Calu3 (cell line): ENCODE results near the gene PANX1. TPM values are rescaled to one million over a fixed set of nuclear protein-coding genes. Genes with fewer than 3 reads are reported as not detected.
"Not testable (repeated sequence)": the region's sequence is repeated elsewhere in the genome, so short reads cannot be mapped to it uniquely, and the experiment has no call there.

ENCODE experiments used
- BruUV-seq: library from RNA; stranded (reverse); fragments of 400-500 nt; replicated peaks from 2 replicates; lab custom pipeline; 2021; lab: Mats Ljungman, UMichigan
- CTCF ChIA-PET: fragments of 300-600 bp; sonication (Branson Sonifier 250); formaldehyde crosslinking; loops from one replicate; lab custom pipeline; 2022; ENCODE audit warnings: antibody characterized with exemption; lab: Charles Lee
- DNase-seq: peaks from one replicate; pipeline ENCODE4 v3.0.0; 2022
- H3K27ac Mint-ChIP-seq: one replicate; pipeline ENCODE4 v1.8.0; 2022; ENCODE audit warnings: mixed read lengths; ENCODE audit not compliant: unreplicated experiment
- H3K27me3 Mint-ChIP-seq: one replicate; pipeline ENCODE4 v1.8.0; 2022; ENCODE audit warnings: mixed read lengths; ENCODE audit not compliant: unreplicated experiment
- H3K36me3 Mint-ChIP-seq: one replicate; pipeline ENCODE4 v1.8.0; 2022; ENCODE audit warnings: mild to moderate bottlenecking, moderate library complexity, mixed read lengths; ENCODE audit not compliant: insufficient read depth, unreplicated experiment
- H3K4me1 Mint-ChIP-seq: one replicate; pipeline ENCODE4 v1.8.0; 2022; ENCODE audit warnings: mild to moderate bottlenecking, low read depth, mixed read lengths; ENCODE audit not compliant: unreplicated experiment
- H3K4me3 Mint-ChIP-seq: one replicate; pipeline ENCODE4 v1.8.0; 2022; ENCODE audit warnings: mild to moderate bottlenecking, low read depth, moderate library complexity, mixed read lengths; ENCODE audit not compliant: unreplicated experiment
- H3K9me3 Mint-ChIP-seq: one replicate; pipeline ENCODE4 v1.8.0; 2022; ENCODE audit warnings: low read depth, mixed read lengths; ENCODE audit not compliant: unreplicated experiment
- CTCF ChIP-seq: fragments of 200-600 bp; IDR thresholded peaks from one replicate; pipeline ENCODE4 v1.8.0; 2022; ENCODE audit warnings: antibody characterized with exemption; ENCODE audit not compliant: unreplicated experiment
- intact Hi-C: fragments of 100-400 bp; cut with micrococcal nuclease; formaldehyde crosslinking; loops from one replicate; pipeline ENCODE4 v1.10.0; 2022; ENCODE audit not compliant: unreplicated experiment
- total RNA-seq: library from RNA; stranded (reverse); gene quantifications from 2 replicates; pipeline ENCODE4 v1.2.3, GENCODE V29; 2022

PANX1 gene
- total RNA-seq, 1 experiment from 2014 or later, result 20.2 TPM

GRCh38 chr11:94111660-94112059 is 17.0 kb upstream of the PANX1 start:
- Mint-ChIP-seq H3K4me3 (no peak overlapping the region), H3K27me3 (no peaks in the 10 kb centered on the region), H3K4me1 (peaks cover 9% of the 10 kb centered on the region), H3K36me3 (no peaks in the 10 kb centered on the region), H3K27ac (no peak overlapping the region), H3K9me3 (peaks cover 9% of the 10 kb centered on the region)
- TF ChIP-seq CTCF, result no peak
- CTCF ChIA-PET, result no interaction called here
- no TSS peak for BruUV-seq
- DNase-seq, result no peak
- intact Hi-C loops, result no loop called here

DNA sequence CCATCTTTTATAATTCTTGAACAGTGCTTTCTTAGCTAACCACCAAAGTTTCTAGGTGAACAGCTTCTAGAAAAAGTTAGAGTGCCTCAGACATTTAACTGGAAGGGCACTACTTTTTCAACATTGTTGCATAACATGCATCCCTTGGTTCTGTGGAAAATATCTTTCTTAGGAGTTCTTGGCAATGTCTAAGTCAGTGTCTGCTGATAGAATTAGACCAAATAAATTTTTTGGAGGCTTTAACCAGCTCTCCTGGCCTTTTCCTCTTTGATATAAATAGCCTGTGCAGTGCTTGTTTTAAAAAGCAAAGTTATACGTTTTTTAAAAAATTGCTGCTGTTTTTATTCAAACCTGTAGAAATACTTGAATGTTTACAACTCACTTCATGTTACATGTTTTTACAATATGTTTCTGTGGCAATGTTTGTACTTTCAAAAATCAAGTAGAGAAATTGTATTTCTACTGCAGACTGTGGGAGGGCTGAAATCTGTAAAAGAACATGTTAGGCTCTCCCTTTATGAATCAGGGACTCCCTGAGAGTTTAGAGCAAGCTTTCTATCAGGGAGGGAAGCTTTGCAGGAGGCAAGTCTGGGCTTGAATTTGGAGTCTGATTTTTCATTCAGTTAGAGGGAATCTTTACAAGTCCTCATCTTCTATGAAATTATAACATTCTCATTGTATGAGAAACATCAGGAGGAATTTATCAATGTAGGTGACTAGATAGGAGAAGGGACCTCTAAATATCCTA is 16.3 kb upstream of the PANX1 start:
- Mint-ChIP-seq H3K36me3 (no peaks in the 10 kb centered on the region), H3K27me3 (no peaks in the 10 kb centered on the region), H3K4me3 (no peak overlapping the region), H3K27ac (no peak overlapping the region), H3K9me3 (peaks cover 9% of the 10 kb centered on the region), H3K4me1 (peaks cover 9% of the 10 kb centered on the region)
- BruUV-seq, result no TSS peak
- CTCF ChIA-PET, result interaction anchor here (0.6 kb wide), 1 partner anchor 145 kb away, joined by 5 read pairs; no protein-coding TSS in a partner anchor
- TF ChIP-seq CTCF, result no peak
- no peak for DNase-seq
- intact Hi-C loops, result no loop called here

DNA sequence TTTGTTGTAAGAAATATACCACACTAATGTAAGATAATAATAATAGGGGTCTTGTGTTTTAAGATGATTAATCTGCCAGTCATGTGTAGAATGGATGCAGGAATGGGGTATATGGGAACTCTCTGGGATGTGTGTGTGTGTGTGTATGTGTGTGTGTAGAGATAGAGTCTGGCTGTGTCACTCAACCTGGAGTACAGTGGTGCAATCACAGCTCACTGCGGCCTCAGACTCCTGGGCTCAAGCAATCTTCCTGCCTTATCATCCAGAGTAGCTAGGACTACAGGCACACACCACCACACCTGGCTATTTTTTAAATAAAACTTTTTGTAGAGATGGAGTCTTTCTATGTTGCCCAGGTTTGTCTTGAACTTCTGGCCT is 11.5 kb upstream of the PANX1 start:
- no TSS peak for BruUV-seq
- intact Hi-C loops, result no loop called here
- CTCF ChIA-PET, result no interaction called here
- Mint-ChIP-seq H3K4me3 (no peak overlapping the region), H3K36me3 (no peaks in the 10 kb centered on the region), H3K9me3 (peaks cover 8% of the 10 kb centered on the region), H3K4me1 (peaks cover 9% of the 10 kb centered on the region), H3K27ac (no peak overlapping the region), H3K27me3 (no peaks in the 10 kb centered on the region)
- no peak for DNase-seq
- TF ChIP-seq CTCF, result no peak

- intact Hi-C loops, result no loop called here
- Mint-ChIP-seq H3K4me3 (no peak overlapping the region), H3K4me1 (peaks cover 9% of the 10 kb centered on the region), H3K27ac (no peak overlapping the region), H3K27me3 (no peaks in the 10 kb centered on the region), H3K36me3 (no peaks in the 10 kb centered on the region), H3K9me3 (peaks cover 8% of the 10 kb centered on the region)
- TF ChIP-seq CTCF, result no peak
- no TSS peak for BruUV-seq
- no peak for DNase-seq
- CTCF ChIA-PET, result no interaction called here
These were observed 10.8 kb upstream of the PANX1 start for GRCh38 chr11:94117871-94118270.

GRCh38 chr11:94119676-94120075 is 9.0 kb upstream of the PANX1 start:
- DNase-seq, H3K27me3 Mint-ChIP-seq, H3K27ac Mint-ChIP-seq, H3K4me1 Mint-ChIP-seq, intact Hi-C loops, H3K36me3 Mint-ChIP-seq, BruUV-seq, CTCF ChIA-PET, H3K4me3 Mint-ChIP-seq, H3K9me3 Mint-ChIP-seq: not testable (repeated sequence)

DNA sequence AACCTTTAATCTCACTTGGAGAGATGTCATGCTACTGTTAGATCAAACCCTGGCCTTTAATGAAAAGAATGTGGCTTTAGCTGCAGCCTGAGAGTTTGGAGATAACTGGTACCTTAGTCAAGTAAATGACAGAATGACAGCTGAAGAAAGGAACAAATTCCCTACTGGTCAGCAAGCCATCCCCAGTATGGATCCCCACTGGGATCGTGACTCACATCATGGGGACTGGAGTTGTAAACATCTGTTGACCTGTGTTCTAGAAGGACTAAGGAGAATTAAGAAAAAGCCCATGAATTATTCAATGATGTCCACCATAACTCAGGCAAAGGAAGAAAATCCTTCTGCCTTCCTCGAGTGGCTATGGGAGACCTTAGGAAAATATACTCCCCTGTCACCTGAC is 8.1 kb upstream of the PANX1 start:
- intact Hi-C loops, BruUV-seq, CTCF ChIA-PET, DNase-seq, H3K4me1 Mint-ChIP-seq, H3K27me3 Mint-ChIP-seq, H3K36me3 Mint-ChIP-seq, H3K9me3 Mint-ChIP-seq, H3K27ac Mint-ChIP-seq, H3K4me3 Mint-ChIP-seq: not testable (repeated sequence)
